ENCODE data around the gene LRRFIP1.

The LRRFIP1 gene

DNA sequence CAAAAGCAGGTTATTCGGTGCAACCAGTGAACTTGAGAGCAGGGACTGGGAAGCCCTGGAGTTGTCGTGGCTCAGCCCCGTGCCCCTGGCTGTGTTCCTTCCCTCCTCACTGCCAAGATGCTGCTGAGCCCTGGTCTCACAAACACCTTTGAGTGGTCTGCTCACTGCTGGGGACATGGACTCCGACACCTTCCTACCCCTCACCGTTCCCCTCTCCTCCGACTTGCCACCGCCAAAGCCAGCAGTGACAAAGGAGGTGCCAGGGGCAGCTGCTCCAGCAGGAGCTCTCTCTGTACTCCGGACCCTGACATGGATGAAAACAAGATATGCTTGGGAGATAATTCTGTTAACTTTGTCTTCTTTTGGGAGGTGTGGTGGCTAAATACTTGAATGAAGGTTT is 17.9 kb downstream of the LRRFIP1 start:
- H3K4me1 Mint-ChIP-seq = peaks cover 13% of the 10 kb centered on the region
- no peak overlapping the region for H3K27ac Mint-ChIP-seq
- H3K36me3 Mint-ChIP-seq (ENCODE audit: low read depth) = peaks cover 50% of the 10 kb centered on the region
- H3K9me3 Mint-ChIP-seq = peaks cover 6% of the 10 kb centered on the region
- H3K27me3 Mint-ChIP-seq (ENCODE audit: low read depth) = no peaks in the 10 kb centered on the region
- no peak overlapping the region for H3K4me3 Mint-ChIP-seq
- TF ChIP-seq CTCF (IDR thresholded peaks at IDR 0.05; ENCODE audit: unreplicated experiment in 3 of 3) = no peak

GRCh38 chr2:237647176-237648015 is 20.0 kb downstream of the LRRFIP1 start:
- H3K4me3 Mint-ChIP-seq = no peak overlapping the region
- H3K27ac Mint-ChIP-seq = no peak overlapping the region
- no peaks in the 10 kb centered on the region for H3K27me3 Mint-ChIP-seq (ENCODE audit: low read depth)
- peaks cover 55% of the 10 kb centered on the region for H3K36me3 Mint-ChIP-seq (ENCODE audit: low read depth)
- peaks cover 19% of the 10 kb centered on the region for H3K9me3 Mint-ChIP-seq
- peaks cover 8% of the 10 kb centered on the region for H3K4me1 Mint-ChIP-seq
- TF ChIP-seq CTCF (IDR thresholded peaks at IDR 0.05; ENCODE audit: unreplicated experiment in 3 of 3) = no peak

DNA sequence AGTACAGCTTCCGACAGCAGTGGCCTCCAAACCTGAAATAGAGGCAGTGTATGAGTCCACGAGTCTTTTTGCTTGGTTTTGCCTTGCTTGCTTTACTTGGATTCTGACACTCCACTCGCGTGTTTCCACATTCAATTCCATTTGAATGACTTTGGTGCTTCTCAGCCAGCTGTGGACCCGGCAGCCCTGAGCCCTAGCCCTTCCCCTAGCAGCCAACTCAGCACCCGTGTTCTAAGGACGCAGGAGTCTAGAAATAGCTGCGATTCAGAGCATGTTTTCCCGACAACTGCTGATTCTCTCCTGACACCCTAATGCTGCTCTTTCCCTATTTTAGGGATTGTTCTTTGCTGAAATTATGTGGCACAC is 20.6 kb downstream of the LRRFIP1 start:
- Mint-ChIP-seq H3K36me3 (ENCODE audit: low read depth) (peaks cover 61% of the 10 kb centered on the region), H3K9me3 (peaks cover 22% of the 10 kb centered on the region), H3K4me1 (peaks cover 8% of the 10 kb centered on the region), H3K27ac (no peak overlapping the region), H3K4me3 (no peak overlapping the region), H3K27me3 (ENCODE audit: low read depth) (peaks cover 3% of the 10 kb centered on the region)
- TF ChIP-seq CTCF (IDR thresholded peaks at IDR 0.05; ENCODE audit: unreplicated experiment in 3 of 3) = no peak

DNA sequence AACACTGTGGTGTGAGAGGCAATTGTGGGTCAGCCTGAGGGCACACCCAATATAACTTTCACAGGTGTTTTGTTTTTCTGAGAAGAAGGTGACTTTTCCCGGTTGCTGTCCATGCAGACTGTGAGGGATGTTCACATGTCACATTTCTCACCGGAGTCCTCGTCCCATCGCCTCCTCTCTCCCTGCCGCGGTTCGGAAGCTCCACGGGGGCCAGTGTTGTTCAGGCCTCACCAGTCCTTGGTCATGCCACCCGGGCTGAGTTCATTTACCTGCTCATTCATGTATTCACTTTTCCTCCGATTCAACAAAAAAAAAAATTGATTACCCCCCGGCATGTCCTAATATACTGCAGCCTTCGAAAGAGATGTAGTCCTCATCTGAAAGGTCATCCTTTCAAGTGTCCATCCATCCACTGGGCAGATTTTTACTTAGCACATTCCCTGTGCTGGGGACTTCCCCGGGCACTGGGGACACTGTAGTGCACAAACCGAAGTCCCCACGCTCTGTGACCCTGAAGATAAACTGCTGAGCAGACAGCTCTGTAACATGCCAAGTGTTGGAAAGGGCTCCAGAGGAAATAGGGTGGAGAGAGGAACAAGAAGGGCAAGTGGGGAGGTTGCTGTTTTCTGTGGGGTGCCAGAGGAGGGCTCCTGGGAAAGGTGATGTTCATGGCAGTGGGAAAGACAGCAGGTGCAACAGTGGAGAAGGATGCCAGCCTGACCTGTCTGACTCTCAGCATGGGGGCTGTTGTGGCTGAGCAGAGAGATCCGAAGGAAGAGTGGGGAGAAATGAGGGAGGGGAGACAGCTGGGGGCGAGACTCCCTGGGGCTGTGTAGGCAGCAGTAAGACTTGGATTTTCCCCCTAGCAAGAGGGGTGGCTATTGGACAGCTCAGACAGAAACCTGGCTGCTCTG is 22.4 kb downstream of the LRRFIP1 start:
- peaks cover 4% of the 10 kb centered on the region for H3K27me3 Mint-ChIP-seq (ENCODE audit: low read depth)
- no peak overlapping the region for H3K4me3 Mint-ChIP-seq
- H3K36me3 Mint-ChIP-seq (ENCODE audit: low read depth) = peaks cover 68% of the 10 kb centered on the region
- no peak overlapping the region for H3K27ac Mint-ChIP-seq
- peaks cover 4% of the 10 kb centered on the region for H3K4me1 Mint-ChIP-seq
- no peak for TF ChIP-seq CTCF (IDR thresholded peaks at IDR 0.05; ENCODE audit: unreplicated experiment in 3 of 3)
- peaks cover 37% of the 10 kb centered on the region for H3K9me3 Mint-ChIP-seq

DNA sequence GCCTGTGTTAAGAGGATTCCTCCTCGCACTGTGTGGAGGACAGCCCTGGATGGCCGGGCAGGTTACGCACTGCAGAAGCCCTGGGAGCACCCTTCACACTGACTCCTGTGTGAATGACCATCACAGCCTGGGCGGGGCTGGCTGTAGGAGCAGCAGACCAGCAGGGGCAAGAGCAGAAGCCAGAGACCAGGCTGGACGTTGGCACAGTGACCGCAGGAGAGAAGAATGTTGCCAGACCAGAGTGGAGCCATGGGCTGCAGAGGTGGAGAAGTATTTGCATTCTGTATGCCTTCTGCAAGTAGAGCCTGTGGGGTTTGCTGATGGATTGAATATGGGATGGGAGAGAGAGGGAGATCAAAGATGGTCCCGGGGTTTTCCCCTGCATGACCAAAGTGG is 23.1 kb downstream of the LRRFIP1 start:
- no peak overlapping the region for H3K27ac Mint-ChIP-seq
- peaks cover 4% of the 10 kb centered on the region for H3K27me3 Mint-ChIP-seq (ENCODE audit: low read depth)
- TF ChIP-seq CTCF (IDR thresholded peaks at IDR 0.05; ENCODE audit: unreplicated experiment in 3 of 3) = no peak
- peaks cover 68% of the 10 kb centered on the region for H3K36me3 Mint-ChIP-seq (ENCODE audit: low read depth)
- H3K4me3 Mint-ChIP-seq = no peak overlapping the region
- H3K9me3 Mint-ChIP-seq = peaks cover 40% of the 10 kb centered on the region
- H3K4me1 Mint-ChIP-seq = peaks cover 2% of the 10 kb centered on the region
